ENCODE results near the gene HSPA12B. TPM values are rescaled to one million over a fixed set of nuclear protein-coding genes. Genes with fewer than 3 reads are reported as not detected.

The HSPA12B gene
- total and polyA plus RNA-seq, 2 donors (not counting 3 experiments of a cell fraction or from before 2014, with no cell fraction given): 3.7 to 6.6 TPM

GRCh38 chr20:3704087-3704486 lies 28.4 kb upstream of the HSPA12B start:
- Histone ChIP-seq H3K9me3 (replicated peaks; ENCODE audit: control insufficient read depth, insufficient read depth, low read length) (no peaks in the 10 kb centered on the region), H3K4me1 (ENCODE audit: control insufficient read depth, extremely low read depth, insufficient read depth, low read length) (no peaks in the 10 kb centered on the region), H3K4me3 (replicated peaks in 1 of 3; ENCODE audit: insufficient read depth in 1 of 3, low read depth in 1 of 3, low read length in 3 of 3) (no peak overlapping the region), H3K27ac (ENCODE audit: insufficient read depth, low read depth, low read length) (no peak overlapping the region), H3K9me1 (replicated peaks; ENCODE audit: control insufficient read depth, extremely low read depth, insufficient read depth, low read length) (no peaks in the 10 kb centered on the region), H3K79me2 (ENCODE audit: control insufficient read depth, insufficient read depth, low read length) (no peaks in the 10 kb centered on the region), H4K20me1 (replicated peaks; ENCODE audit: control insufficient read depth, extremely low read depth, insufficient read depth, low read length) (no peaks in the 10 kb centered on the region), H3K9ac (replicated peaks; ENCODE audit: extremely low read depth, insufficient read depth, low read length) (no peak overlapping the region), H3K36me3 (ENCODE audit: control insufficient read depth in 2 of 2, extremely low read depth in 1 of 2, insufficient read depth in 2 of 2, low read length in 2 of 2) (no peaks in the 10 kb centered on the region), H3K27me3 (ENCODE audit: control insufficient read depth in 2 of 2, insufficient read depth in 2 of 2, low read length in 2 of 2) (no peaks in the 10 kb centered on the region), H3K4me2 (ENCODE audit: insufficient read depth, low read length) (no peak overlapping the region), H2AFZ (ENCODE audit: low read depth, low read length) (no peak overlapping the region)
- no peak for DNase-seq (ENCODE audit: low read depth, low spot score)
- CTCF ChIA-PET: interaction anchor here (0.8 to 2.3 kb wide), 6 partner anchors 9 to 140 kb away, joined by 3 to 22 read pairs (median 4); no protein-coding TSS in a partner anchor
- BruUV-seq (replicated peaks): no TSS peak
- FAIRE-seq: no peak
- dilution Hi-C loops (cut with MboI; ENCODE audit: extremely low pct_ligation_motif_present, low sequenced_read_pairs) (no loop called here), intact Hi-C loops (cut with micrococcal nuclease) (no loop called here)
- POLR2A ChIA-PET: no interaction called here
- no peak for TF ChIP-seq MAX (IDR thresholded peaks at IDR 0.05; ENCODE audit: insufficient read depth, insufficient read length)
- TF ChIP-seq EZH2 (IDR thresholded peaks at IDR 0.05; ENCODE audit: borderline replicate concordance, low read depth, low read length, severe bottlenecking): no peak
- TF ChIP-seq MYC (IDR thresholded peaks at IDR 0.05; ENCODE audit: low read depth, low read length): no peak
- TF ChIP-seq GATA2 (IDR thresholded peaks at IDR 0.05; ENCODE audit: insufficient read depth, insufficient read length, low read depth, low read length): no peak
- TF ChIP-seq CTCF (IDR thresholded peaks at IDR 0.05; ENCODE audit: extremely low read depth in 1 of 2, insufficient read depth in 1 of 2, low read depth in 1 of 2, low read length in 2 of 2): no peak
- no peak for TF ChIP-seq POLR2AphosphoS5 (IDR thresholded peaks at IDR 0.05; ENCODE audit: insufficient read depth, low read depth, low read length)
